Measurements from ENCODE around the gene BIK. TPM values are rescaled to one million over a fixed set of nuclear protein-coding genes. Genes with fewer than 3 reads are reported as not detected.

Gene BIK
- 10 to 100 TPM in 3 of 4 donors, 1 to 10 TPM in 1; 6.1 to 15.6 (median 13.5) TPM for total RNA-seq

- 0% methylated on average over 2 to 8 of the region's 49 CpGs for WGBS, 2 donors
- peak within 1 kb of the TSS; percentile 24 to 76 (median 68) for H3K27ac ChIP-seq
- no peaks in the 10 kb centered on the region for H3K9me3 ChIP-seq
- DNase-seq, result no peak
- intact Hi-C loops (cut with DNase I), result no loop called here
- TF ChIP-seq CTCF (IDR thresholded peaks at IDR 0.05) (peak in 1 of 6 experiments; percentile 21), POLR2A (IDR thresholded peaks at IDR 0.05) (peak in 1 of 4 donors; percentile 21)
- peaks cover 14 to 37% (median 17%) of the 10 kb centered on the region in 3 donors for H3K4me1 ChIP-seq
- H3K27me3 ChIP-seq, result peaks cover 0 to 62% (median 1%) of the 10 kb centered on the region in 4 donors
- H3K4me3 ChIP-seq, result peak within 1 kb of the TSS; percentile 48 to 73 (median 66)
- no peaks in the 10 kb centered on the region for H3K36me3 ChIP-seq
These were observed at the start of gene BIK for GRCh38 chr22:43110444-43110926. BIK (plus strand) TSS chr22:43110750; CDS start chr22:43124023, 13,273 bp downstream.

- Histone ChIP-seq H3K9me3 (no peaks in the 10 kb centered on the region), H3K4me3 (no peak overlapping the region), H3K27ac (no peak overlapping the region), H3K27me3 (no peaks in the 10 kb centered on the region), H3K4me1 (peaks cover 0 to 15% (median 3%) of the 10 kb centered on the region in 3 donors), H3K36me3 (peaks cover 0 to 39% (median 0%) of the 10 kb centered on the region in 3 donors)
- TF ChIP-seq POLR2A (IDR thresholded peaks at IDR 0.05) (no peak), CTCF (IDR thresholded peaks at IDR 0.05) (no peak)
- intact Hi-C loops (cut with DNase I), result no loop called here
- no peak for DNase-seq
- WGBS, 2 donors, result 77 to 82% methylated on average over 7 of the region's 7 CpGs
These were observed 44.4 kb upstream of the BIK start for GRCh38 chr22:43066134-43066533.

GRCh38 chr22:43066844-43067385 lies 43.6 kb upstream of the BIK start:
- intact Hi-C loops (cut with DNase I), result no loop called here
- Histone ChIP-seq H3K4me3 (no peak overlapping the region), H3K27ac (peak overlapping the region; percentile 21 to 70 (median 42)), H3K36me3 (peaks cover 0 to 31% (median 0%) of the 10 kb centered on the region in 3 donors), H3K9me3 (no peaks in the 10 kb centered on the region), H3K4me1 (peaks cover 0 to 15% (median 3%) of the 10 kb centered on the region in 3 donors), H3K27me3 (no peaks in the 10 kb centered on the region)
- TF ChIP-seq POLR2A (IDR thresholded peaks at IDR 0.05) (no peak), CTCF (IDR thresholded peaks at IDR 0.05) (no peak)
- WGBS, 2 donors, result 42 to 65% methylated on average over 8 to 11 of the region's 11 CpGs
- no peak for DNase-seq

GRCh38 chr22:43077121-43077877 lies 33.3 kb upstream of the BIK start:
- intact Hi-C loops (cut with DNase I), result no loop called here
- DNase-seq, result no peak

More at GRCh38 chr22:43077121-43077877, 33.3 kb upstream of the BIK start:
- peaks cover 0 to 23% (median 5%) of the 10 kb centered on the region in 3 donors for H3K4me1 ChIP-seq
- no peaks in the 10 kb centered on the region for H3K27me3 ChIP-seq
- H3K9me3 ChIP-seq, result no peaks in the 10 kb centered on the region
- TF ChIP-seq CTCF (IDR thresholded peaks at IDR 0.05) (no peak), POLR2A (IDR thresholded peaks at IDR 0.05) (no peak)
- no peak overlapping the region for H3K27ac ChIP-seq
- 77 to 82% methylated on average over 9 to 13 of the region's 20 CpGs for WGBS, 2 donors
- H3K36me3 ChIP-seq, result peaks cover 0 to 11% (median 0%) of the 10 kb centered on the region in 3 donors
- no peak overlapping the region for H3K4me3 ChIP-seq
